Suprapubic skin (tissue), 3 donors: ENCODE measurements around the gene HSPB8.

Experiments used
- POLR2AphosphoS5 ChIP-seq, 3 donors: sonication (generic); formaldehyde crosslinking; IDR thresholded peaks; one replicate each; pipeline ENCODE4 v1.6.1; 2017; ENCODE audit warnings: antibody characterized with exemption in 3 of 3
- TF ChIP-seq, protein P1 (sequence below), 2 donors: fragments of 200-600 bp in 1 of 2; fragments of 450-650 bp in 1 of 2; sonication (generic) in 1 of 2; IDR thresholded peaks; one replicate each; pipeline ENCODE4 v1.5.1; 2016 to 2019; ENCODE audit warnings: antibody characterized with exemption in 2 of 2, mild to moderate bottlenecking in 1 of 2, moderate library complexity in 1 of 2

- TF ChIP-seq POLR2AphosphoS5 (IDR thresholded peaks at IDR 0.05): peak in 1 of 3 donors; percentile 43
- TF ChIP-seq, protein P1, sequence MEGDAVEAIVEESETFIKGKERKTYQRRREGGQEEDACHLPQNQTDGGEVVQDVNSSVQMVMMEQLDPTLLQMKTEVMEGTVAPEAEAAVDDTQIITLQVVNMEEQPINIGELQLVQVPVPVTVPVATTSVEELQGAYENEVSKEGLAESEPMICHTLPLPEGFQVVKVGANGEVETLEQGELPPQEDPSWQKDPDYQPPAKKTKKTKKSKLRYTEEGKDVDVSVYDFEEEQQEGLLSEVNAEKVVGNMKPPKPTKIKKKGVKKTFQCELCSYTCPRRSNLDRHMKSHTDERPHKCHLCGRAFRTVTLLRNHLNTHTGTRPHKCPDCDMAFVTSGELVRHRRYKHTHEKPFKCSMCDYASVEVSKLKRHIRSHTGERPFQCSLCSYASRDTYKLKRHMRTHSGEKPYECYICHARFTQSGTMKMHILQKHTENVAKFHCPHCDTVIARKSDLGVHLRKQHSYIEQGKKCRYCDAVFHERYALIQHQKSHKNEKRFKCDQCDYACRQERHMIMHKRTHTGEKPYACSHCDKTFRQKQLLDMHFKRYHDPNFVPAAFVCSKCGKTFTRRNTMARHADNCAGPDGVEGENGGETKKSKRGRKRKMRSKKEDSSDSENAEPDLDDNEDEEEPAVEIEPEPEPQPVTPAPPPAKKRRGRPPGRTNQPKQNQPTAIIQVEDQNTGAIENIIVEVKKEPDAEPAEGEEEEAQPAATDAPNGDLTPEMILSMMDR (IDR thresholded peaks at IDR 0.05): no peak
Observed at GRCh38 chr12:119180380-119181040, 1.8 kb downstream of the HSPB8 start.
